GM21367 (cell line): ENCODE data around the gene CFL1.
A peak's percentile ranks its signal among the peaks of the same experiment; 100 is the strongest.
"Not testable (repeated sequence)": the region's sequence is repeated elsewhere in the genome, so short reads cannot be mapped to it uniquely, and the experiment has no call there.

Experiments used
- ATAC-seq: cut with Tn5 transposase; IDR thresholded peaks from one replicate; pipeline ENCODE4 v1.9.1; 2021; ENCODE audit not compliant: unreplicated experiment

Gene CFL1

DNA sequence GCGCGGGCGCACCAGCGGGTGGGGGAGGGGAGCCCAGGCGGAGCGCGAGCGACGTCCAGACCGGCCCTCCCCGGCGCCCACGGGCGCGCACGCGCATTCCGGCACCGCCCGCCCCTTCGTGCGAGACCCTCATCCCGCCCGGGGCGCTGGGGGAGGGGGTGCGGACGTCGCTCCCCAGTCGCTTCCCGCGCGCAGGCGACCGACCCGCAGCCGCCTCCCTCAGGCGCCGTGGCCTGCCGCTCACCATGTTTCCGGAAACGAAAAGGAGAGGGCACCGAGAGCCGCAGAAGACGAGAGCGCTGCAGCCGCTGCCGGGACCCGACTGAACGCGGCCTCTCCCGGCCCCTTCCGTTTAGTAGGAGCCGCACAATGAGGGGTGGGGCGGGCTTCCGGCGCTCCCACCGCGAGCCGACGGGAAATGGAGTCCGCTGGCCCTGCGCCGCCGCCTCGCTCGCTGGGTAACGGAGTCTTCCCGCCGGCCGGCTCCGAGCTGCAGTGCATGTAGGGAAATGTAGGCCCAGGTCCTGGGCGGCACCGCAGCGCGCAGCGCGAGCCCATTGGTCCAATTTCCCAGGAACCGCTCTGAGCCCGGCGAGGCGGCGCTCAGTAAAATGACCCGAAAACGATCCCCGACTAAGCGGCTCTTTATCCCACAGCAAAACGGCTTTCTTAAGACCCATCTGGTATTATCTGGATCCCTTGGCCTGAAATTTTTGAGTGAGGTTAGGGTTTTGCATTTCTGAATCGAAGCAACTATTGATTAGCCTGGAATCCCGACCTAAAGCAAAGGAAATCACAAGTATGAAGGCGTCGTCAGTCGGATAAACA, at the start of gene CFL1:
TSS of gene CFL1 (minus strand) at position 328 of the 828 bp plus-strand sequence. CDS start at position 247, 81 bp downstream.
- peak; percentile 36 for ATAC-seq

DNA sequence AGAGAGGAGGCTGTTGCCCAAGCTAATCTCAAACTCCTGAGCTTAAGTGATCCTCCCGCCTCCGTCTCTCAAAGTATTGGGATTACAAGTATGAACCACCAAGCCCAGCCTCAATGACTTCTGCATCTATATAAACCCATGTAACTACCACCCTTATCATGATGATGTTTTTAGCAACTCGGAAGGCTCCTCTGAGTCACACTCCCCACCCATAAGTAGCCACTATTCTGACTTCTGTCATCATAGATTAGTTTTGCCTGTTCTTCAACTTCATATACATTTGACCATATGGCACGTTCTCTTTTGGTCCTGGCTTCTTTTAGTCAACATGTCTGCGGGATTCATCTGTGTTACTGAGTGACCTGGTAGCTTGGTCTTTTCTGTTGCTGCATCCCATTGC, 48.6 kb upstream of the CFL1 start:
- ATAC-seq: no peak

DNA sequence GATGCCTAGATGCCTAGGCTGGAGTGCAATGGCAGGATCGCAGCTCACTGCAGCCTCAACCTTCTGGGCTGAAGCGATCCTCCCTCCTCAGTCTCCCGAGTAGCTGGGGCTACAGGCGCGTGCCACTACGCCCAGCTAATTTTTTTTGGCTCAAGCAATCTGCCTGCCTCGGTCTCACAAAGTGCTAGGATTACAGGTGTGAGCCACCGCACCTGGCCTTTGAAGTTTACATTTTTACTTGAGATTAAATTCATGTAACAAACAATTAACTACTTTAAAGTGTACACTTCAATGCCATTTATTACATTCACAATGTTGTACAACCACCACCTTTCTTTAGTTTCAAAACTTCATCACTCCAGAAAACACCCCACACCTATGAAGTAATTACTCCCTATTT, 45.7 kb upstream of the CFL1 start:
- no peak for ATAC-seq

DNA sequence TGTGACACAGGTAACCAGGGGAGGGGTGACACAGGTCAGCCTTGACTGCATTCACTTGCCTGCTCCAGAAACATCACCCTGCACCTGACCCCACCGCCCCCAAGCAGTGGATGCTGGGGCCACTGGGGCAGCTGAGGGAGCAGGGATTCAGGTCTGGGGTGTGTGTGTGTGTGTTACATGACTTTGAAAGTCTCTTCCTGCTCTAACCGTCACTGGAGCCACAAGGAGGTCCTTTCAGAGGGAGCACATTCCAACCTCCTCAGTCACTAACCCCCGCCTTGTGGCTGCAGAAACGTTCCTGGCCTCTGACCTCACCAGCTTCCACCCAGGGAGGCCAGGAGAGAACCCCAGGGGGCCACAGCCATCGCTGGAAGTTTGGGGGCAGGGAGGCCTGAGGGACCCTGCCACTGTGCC, 45.1 kb upstream of the CFL1 start:
- ATAC-seq: no peak

DNA sequence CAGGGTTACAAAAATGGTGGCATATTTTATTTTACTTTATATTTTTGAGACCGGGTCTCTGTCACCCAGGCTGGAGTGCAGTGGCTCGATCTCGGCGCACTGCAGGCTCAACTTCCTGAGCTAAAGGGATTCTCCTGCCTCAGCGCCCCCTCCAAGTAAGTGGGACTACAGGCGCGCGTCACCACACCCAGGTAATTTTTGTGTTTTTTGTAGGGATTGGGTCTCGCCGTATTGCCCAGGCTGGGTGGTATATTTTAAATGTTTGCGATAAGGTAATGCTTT, 42.9 kb upstream of the CFL1 start:
- no peak for ATAC-seq

DNA sequence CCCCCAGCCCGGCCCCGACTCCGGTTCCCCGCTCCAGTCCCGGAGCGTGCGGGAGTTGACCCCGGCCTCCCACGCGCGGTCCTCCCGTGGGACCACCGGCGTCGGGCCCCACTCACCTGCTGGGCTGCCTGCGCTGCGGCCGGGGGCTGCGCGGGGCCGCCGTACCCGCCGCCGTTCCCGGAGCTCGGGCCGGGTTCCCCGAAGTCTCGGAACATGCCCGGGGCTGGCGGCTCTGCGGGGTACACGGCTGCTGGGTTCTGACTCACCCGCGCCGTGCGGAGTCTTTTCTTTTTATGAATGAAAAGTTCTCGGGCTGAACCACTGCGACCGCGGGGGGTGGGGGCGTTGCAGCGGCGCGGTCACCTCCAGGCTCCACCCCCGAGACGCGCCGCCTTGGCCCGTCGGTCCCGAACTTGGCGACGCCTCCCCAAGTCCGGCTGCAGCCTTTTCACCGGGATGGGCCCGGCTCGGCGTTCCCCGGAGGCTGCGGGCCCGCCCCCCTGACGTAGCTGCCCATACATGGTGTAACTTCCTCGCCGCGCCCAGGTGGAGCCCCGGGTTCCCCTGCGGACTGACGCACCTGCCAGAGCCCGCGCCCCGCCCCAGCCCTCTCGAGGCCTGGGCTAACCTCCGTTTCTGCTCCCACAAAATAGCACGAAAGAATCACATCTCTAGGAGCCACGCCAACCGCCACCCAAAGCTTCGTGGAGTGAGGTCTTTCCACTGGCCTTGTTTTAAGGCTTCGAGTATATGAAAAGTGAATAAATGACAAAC, 42.3 kb upstream of the CFL1 start, which contains the start of gene FOSL1:
TSS of gene FOSL1 (minus strand) at position 264 of the 774 bp plus-strand sequence. CDS start at position 215, 49 bp downstream.
- ATAC-seq: peak; percentile 51

DNA sequence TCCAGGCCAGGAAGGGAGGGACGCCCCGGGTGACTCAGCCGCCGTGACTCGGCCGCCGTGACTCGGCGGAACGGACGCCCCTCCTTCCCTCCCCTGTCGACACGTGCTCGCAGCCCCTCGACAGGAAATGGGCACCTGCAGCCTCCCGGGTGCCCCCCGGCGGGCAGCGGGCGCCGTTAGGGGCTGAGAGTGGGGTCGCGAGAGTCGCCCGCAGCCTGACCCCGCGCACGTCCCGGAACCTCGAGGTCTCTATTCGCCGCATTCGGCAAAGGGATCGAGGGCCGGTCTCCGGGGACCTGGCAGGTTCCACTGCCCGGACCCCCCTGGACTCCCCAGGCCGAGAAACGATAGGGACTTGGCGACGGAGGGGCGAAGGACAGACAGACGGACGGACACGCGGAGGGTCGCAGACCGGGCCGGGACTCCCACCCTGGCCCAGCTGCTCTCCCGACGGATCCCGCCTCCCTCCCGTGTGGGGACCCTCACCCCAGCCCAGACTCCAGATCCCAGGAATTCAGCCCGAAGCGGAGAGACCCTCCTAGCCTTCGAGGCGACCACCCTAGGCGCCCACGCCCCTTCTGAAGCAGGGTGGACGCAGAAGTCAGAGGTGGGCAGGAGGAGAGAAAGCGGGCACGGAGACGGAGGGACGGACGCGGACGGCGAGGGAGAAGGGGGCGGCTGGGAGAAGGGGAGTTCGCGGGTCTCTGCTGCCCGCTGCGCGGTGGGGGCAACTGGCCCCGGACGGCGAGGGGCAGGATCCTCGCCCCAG, 41.6 kb upstream of the CFL1 start:
- no peak for ATAC-seq

DNA sequence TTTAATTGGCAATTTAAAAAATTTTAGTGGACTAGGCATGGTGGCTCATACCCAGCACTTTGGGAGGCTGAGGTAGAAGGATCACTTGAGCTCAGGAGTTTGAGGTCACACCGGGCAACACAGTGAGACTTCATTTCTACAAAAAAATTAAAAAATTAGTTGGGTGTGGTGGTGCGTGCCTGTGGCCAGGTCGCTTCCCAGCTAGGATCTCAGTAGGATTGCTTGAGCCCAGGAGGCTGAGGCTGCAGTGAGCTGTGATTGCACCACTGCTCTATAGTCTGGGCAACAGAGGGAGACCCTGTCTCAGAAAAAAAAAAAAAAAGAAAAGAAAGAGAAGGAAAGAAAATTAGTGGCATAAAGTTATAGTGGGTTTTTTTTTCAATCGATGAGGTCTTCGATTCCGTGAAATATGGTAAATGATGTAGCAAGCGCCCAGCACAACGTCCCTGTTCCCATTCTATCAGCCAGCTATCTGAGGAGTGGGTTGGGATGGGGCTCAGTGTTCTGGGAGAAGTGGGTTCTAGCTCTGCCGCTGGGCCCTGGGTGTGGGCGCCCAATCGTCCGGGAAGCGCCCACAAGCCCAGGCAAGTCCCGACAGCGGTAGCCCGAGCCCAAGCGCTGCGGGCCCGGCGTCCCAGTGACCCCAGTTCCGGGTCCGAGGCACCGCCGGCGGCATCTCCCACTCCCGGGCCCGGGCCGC, 40.8 kb upstream of the CFL1 start:
- no peak for ATAC-seq

DNA sequence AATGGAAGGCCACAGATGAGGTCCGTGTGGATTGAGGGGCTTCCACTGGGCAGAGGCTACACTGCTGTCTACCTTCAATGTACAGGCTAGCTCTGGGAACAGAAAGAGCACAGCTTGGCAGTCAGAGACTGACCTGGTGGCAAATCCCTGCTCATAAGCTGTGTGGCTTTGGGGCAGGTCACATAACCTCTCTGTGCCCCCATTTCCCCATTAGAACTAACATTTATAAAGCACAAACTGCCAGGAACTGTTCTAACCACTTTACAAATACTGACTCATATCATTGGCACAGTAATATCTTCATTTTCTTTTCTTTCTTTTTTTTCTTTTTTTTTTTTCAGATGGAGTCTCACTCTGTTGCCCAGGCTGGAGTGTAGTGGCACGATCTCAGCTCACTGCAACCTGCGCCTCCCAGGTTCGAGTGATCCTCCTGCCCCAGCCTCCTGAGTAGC, 39.1 kb upstream of the CFL1 start:
- ATAC-seq: no peak

DNA sequence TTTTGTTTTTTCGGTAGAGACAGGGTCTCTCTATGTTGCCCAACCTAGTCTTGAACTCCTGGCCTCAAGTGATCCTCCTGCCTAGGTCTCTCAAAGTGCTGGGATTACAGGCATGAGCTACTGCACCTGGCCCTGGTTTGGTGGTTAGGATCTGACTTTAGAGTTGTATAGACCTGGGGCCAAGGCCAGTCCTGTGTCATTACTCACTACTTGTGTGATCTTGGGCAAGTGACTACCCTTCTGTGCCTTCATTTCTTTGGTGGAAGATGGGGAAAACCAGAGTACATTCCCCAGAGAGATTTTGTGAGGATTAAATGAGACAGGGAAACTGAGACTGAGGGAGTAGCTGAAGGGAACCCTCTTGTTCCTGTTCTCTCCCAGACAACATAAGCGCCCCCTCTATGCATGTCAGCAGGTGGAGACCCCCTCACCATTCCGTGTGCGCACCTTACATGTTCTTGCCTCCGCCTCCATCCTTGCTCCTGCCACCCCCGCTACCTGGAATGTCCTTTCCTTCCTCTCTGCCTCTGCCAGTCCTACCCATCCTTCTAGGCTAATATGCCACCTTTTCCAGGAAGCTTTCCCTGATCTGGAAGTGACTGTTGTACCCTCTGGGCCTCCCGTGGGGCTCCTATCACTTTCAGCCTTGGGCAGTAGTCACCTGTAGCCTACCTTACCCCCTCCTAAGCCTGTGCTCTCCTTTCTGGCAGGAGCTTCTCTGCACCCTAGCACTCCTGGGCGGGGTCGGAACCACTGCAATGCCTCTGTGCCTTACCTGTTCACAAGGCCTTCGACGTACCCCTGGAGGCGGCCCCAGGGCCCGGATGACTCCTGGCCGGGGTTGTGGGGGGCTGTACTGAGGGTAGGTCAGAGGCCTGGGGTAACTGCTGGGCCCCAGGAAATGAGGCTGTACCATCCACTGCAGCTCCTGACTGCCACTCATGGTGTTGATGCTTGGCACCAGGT, 38.3 kb upstream of the CFL1 start:
- no peak for ATAC-seq

DNA sequence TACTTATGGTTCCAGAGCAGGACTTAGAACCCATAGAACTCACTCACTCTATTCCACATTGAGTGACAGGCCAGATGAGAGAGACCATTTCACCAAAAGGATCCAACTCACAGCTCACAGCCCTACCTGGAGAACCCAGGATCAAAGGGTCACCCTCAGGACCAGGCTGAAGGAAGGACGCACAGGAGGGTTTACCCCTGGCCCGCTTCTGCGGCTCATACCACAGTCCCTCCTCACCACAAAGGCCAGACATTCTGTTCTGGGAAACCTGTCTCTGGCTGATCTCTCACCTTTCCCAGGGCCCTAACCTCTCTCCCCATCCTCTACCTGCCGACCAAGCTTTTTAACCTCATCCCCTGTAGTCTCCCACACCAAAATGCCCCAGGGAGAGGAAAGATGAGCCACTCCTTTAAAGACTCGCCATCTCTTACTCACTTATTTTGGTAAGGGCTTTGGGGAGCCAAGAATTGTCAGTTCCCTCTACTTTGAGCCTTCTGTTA, 37.6 kb upstream of the CFL1 start:
- no peak for ATAC-seq

DNA sequence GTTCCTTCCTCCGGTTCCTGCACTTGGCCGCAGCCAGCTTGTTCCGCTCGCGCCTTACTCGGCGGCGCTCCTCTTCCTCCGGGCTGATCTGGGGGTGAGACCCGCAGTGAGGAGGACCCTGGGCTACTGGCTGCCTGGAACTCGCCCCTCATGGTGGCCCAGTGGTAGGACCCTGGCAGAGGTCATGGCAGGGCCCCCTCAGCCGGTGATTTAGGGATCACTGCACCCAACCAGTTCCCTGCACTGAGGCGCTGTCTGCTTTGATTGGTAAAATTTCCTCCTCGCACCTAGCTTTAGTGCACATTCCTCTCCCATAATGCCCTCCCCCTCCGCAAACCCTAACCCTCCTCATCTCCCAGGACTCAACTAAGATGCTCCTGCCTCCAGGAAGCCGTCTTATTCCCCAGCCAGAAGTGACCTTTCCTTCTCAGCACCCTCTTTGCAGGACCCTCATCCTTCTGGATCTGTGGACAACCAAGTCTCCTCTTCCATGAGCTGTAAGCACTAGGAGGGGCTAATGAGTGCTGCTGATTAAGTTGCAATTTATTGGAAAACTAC, 36.1 kb upstream of the CFL1 start:
- no peak for ATAC-seq

DNA sequence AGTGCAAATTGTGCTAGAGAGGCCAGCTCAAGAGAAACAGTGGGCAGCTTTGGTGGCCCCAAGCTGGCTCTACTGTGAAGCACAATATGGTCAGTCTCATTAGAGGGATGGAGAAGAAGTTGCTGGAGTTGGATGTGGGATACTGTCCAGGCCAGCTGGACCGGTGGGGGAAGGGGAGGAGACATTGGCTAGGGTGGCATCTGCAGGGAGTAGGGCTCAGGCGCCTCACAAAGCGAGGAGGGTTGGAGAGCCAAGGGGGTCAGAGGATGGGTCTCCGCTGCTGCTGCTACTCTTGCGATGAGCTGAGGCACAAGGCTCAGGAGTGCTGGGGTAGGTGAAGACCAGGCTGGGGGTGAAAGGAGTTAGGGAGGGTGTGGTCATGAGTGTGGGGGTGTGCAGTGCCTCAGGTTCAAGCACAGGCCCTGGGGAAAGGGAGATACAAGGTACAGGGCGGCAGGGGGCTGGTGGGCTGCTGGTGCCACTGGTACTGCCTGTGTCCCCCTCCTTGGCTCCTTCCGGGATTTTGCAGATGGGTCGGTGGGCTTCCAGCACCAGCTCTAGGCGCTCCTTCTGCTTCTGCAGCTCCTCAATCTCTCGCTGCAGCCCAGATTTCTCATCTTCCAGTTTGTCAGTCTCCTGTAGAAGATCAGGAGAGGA, 34.8 kb upstream of the CFL1 start:
- ATAC-seq: no peak

DNA sequence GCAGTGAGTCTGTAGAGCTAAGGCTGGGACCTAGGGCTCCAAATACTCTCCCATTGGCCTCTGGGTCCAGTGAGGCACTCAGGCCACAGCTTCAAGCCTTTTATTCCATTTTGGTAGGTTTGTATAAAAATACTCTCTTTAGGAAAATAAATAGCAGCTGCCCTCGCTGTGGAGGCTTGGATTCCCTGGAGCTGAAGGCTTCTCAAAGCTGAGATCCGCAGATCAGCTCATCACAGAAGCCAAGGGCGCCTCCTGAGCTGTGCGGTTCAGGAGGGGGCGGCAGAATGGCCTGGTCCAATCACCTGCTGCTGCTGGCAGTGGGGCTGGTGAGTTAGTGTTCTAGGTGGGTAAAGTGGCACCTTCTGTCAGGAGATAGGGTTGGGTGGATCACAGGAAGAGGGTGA, 34.2 kb upstream of the CFL1 start:
- not testable (repeated sequence) for ATAC-seq

DNA sequence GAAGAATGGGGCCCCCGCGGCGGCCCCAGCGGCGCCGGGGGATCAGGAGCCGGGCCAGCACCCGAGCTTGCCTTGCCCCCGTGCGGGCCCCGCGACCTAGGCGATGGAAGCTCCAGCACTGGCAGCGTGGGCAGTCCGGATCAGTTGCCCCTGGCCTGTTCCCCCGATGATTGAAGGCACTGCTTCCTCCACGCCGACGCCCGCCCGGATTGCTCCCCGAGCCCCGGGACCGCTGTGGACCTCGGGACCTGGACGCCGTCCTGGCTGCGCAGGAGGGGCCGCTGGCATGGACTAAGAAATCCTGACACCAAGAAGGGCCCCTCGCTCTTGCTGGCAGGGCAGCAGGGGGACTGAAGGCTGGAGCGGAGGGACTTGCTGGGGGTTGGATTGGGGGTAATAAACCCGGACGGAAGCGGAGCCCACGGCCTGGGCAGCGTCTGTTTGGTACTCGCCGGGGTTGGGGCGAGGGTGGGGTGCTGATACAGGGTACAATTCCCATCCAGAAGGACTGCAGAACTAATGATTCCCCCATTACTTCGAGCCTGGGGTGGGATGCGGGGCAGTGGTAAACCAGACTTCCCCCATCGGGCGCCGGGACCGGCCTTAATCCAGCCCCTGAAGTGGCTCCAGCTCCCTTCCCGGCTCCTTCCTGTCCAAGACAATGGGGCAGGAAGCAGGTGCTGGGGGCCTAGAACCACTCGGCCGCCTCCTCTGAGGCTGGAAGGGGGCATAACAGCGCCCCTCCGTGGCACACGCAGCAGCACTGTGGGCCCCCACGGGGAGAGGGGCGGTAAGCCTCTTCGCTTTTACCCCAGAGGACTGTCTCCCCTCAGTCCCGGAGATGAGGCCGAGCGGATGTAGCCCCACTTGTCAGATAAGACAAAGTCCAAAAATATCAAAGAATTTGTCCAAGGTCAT, 33.5 kb upstream of the CFL1 start:
- ATAC-seq: no peak

DNA sequence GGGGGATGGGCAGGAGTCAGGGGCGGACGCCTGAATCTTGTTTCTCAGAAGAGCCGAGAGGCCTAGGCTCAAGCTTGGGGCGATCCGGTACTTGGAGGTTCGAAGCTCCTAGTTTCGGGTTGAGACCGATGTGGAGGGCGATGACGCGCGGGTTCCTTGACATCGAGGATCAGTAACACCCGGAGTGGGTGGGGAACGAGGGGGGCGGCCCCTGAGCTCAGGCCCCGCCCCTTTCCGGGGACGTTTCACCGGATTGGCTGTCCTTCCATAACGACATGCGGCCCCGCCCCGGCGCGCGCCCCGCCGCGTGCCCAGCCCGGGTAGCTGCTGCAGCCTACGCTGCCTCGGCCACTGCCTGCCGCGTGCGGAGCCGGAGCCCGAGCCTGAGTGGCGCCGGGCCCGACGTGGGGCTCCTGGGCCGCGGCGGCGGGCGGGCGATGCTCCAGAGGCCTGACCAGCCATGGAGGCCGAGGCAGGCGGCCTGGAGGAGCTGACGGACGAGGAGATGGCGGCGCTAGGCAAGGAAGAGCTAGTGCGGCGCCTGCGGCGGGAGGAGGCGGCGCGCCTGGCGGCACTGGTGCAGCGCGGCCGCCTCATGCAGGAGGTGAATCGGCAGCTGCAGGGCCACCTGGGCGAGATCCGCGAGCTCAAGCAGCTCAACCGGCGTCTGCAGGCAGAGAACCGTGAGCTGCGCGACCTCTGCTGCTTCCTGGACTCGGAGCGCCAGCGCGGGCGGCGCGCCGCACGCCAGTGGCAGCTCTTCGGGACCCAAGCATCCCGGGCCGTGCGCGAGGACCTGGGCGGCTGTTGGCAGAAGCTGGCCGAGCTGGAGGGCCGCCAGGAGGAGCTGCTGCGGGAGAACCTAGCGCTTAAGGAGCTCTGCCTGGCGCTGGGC, 32.6 kb upstream of the CFL1 start, which contains the start of gene CCDC85B:
TSS of gene CCDC85B (plus strand) at position 350 of the 895 bp plus-strand sequence. CDS start at position 461, 111 bp downstream.
- ATAC-seq: peak; percentile 40
